ENCODE data around the gene GDF9.
"Not testable (repeated sequence)": the region's sequence is repeated elsewhere in the genome, so short reads cannot be mapped to it uniquely, and the experiment has no call there.

Gene GDF9

DNA sequence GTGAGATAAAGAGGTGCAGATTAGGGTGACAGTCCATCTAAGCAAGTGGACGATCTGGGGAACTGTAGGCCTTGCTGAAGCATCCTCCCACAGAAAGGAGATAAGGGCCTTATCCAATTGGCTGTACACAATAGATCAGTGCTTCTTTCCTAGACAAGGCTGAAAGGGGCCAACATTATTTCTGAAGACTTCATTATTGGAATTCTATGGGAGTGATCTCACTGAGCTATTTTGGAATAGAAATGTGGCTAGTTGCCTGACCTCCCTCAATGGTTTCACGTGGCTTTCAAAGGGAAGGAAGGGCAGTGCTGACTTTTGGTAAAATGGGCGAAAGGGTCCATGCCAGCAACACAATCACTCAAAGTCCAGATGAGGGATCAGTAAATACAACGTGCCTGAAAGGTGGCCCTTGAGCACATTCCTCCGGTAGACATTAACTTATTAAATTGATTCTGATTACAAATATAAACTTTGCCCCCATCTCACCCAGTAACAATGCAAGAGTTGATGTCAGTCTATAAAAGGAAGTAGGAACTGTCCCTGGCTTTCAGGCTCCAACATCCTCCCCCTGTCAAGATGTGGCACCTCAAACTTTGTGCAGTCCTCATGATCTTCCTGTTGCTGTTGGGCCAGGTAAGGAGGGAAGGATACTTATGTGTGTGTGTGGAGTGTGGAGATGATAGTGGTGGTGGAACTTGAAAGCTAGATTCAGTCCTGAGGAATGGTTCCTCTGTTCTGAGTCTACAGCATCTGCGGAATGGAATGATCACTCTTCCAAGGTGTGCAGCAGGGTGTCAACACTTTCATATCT is 7.1 kb upstream of the GDF9 start, which contains the start of gene LEAP2:
LEAP2 (plus strand) TSS at position 550 of the 811 bp plus-strand sequence; CDS start at position 577, 27 bp downstream.
- DNase-seq (ENCODE audit: low read depth) = no peak

DNA sequence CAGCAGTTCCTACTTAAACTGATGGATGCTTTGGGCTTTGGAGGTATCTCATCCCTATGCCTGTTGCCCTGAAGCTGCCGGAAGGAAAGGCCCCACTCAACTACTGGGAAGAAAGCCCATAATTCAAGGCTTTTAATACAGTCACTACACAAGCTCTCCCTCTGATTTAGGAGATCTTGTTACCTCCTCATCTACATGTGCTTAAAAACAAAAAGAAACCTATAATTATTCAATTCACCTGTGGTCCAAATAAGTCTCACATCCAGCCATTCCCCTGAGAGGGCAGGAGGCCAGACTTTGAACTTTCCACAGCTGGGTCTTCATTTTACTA is 6.5 kb upstream of the GDF9 start:
- DNase-seq (ENCODE audit: low read depth) = no peak

DNA sequence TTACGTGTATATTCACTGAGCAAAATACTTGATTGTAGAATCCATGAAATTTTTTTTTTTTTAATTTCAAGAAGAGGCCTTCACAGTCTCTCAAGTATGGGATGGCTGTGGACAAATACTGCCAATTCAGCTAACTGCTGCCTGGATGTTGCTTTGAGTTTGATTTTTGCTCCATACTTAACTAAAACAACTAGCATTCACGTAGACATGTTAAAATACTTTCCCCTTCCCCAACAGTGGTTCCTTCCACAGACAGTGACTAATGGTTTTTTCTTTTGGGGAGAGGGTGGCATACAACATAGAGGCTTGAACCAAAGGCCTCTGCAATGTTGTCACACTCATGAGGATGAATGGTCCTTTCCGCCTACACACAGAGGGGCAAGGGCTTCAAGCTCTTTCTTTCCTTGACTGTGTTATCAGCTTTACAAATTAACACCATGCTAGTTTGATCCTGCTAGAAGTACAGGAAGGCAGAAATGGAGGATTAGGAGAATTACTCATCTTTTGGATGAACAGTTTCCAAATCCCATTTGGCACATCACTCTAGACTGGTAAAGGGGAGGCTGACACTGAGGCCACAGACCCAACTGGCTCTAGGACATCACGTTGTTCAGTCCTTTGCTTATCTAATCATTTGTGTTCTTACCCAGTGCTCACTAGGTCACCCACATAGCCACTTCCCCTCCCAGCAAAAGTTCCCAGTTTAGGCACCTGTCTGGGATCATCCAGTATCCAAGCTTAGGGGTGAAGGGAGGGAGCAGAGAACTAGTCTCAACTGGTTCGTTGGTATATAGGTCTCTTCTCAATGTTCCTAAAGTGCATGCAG is 5.4 kb upstream of the GDF9 start:
- no peak for DNase-seq (ENCODE audit: low read depth)

DNA sequence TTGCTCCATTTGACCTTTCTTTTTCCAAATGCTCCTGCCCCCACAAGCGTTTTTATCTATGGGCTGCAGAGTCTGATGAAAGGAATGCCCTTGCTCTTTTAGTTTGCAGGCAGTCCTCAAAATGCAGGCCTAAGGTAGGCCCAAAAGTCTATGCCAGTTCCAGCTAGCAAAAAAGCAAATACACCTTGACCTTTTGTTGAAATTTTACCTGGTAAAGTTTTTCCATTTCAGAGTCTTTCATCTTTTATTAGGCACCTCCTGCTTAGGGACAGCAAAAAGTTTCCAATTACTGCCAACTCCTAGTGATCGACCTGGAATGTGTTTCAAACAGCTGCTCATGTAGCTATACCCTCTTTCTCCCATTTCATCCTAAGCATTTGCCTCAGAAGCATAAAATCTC is 4.5 kb upstream of the GDF9 start:
- DNase-seq (ENCODE audit: low read depth) = no peak

DNA sequence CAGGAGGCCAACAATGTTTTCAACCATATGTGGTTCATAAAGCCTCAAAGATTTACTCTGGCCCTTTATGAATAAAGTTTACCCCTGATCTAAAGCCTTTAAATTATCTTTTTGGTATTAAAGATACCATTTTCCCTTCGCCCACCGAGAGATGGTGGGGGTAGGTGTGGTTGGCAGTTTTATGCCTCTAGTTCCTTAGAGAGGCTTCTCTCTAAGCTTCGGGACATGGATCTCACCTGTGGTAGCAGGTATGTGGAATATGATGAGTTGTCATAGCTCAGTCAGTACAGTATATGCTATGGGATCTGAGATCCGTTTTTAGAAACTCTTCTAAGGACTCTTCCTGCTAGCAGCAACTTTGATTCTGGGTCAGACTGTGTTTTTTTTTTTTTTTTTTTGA is 2.5 kb upstream of the GDF9 start:
- no peak for DNase-seq (ENCODE audit: low read depth)

DNA sequence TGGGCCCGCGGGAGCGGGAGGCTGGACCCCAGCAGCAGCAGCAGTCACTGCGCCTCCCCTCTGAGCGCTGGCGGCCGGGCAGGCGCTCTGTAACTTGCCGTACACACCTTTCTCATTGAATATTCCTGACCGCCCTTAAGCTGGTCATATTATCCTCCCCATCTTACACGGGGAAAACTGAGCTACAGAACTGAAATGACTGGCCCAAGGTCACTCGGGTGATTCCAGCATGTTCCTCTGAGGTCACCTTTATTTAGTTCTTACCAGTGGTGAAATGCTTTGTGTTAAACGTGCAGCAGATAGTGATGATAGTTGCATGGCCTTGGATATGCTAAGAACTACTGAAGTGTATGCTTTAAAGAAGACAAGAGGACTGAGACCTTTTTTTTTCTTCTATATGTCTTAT is 780 bp upstream of the GDF9 start:
- no peak for DNase-seq (ENCODE audit: low read depth)

DNA sequence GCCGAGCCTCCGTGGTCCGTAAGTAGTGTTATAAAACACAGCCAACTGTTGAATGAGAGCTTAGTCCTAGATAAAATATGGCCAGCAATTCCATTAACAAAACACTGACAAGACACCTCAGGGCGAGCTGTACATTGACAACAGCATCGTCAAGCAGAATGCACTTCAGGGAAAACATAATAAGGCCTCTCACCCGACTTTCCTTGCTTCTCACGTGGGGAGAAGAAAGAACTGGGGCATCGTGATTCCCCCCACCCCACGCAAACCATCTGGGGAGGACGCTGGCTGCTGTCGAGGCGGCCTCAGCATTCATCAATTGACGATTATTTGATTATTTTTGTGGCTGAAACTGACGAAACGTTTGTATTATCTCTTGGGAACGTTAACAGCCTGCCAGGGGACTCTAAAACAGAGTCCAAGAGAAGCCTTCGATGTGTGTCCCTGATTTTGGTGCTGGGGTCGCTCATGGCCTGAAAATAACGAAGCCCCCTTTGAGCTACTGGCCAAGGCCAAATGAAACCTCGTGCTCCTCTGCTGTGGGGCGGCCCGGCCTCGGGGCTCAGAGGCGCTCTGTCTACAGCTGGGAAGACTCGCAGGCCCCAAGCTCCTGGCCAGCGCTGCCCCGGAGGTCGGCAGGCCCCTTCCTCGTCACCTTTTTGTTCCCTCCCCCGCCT is 464 bp downstream of the GDF9 start:
- DNase-seq (ENCODE audit: low read depth) = no peak

DNA sequence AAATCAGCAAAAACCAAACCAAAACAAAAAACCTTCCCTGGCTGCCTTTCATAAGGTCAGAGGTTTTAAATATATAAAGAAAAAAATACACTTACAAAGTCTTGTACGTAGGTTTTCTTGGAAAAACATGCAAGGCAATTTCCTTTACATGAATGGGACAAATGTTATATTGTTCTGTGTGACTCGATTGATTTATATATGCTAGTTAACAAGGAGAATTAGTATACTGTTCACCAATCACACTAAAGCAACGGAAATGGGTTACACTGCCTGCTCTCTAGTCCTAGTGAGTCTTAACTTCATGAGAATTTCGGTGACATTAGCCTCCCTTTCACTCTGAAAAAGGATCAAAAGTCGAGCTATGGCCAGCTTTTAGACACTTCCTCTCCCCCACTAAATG is 5.5 kb downstream of the GDF9 start:
- DNase-seq (ENCODE audit: low read depth) = no peak

DNA sequence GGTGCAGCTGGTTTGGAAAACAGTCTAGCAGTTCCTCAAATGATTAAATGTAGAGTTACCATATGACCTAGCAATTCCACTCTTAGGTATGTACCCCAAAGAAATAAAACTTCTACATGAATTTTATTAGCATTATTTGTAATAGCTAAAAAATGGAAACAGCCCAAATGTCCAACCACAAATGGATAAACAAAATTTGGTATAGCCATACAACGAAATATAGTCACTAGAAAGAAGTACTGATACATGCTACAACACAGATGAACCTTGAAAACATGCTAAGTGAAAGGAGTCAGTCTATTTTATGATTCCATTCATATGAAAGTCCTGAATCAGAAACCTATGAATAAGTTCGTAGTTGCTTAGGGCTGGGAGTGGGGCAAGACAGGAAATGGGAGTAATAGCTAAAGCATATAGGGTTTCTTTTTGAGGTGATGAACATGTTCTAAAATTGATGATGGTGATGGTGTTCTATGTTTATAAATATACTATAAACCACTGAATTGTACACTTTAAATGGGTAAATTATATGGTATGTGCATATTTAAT is 6.3 kb downstream of the GDF9 start:
- DNase-seq (ENCODE audit: low read depth) = no peak

DNA sequence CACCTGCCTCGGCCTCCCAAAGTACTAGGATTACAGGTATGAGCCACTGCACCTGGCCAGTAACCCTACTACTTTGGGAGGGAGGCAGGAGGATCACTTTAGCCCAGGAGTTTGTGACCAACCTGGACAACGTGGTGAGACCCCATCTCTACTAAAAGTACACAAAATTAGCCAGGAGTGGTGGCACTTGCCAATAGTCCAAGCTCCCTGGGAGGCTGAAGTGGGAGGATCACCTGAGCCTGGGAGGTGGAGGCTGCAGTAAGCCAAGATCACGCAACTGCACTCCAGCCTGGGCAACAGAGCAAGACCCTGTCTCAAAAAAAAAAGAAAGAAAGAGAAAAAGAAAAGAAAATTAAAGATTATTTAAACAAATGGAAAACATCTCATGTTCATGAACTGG is 10.3 kb downstream of the GDF9 start:
- no peak for DNase-seq (ENCODE audit: low read depth)

DNA sequence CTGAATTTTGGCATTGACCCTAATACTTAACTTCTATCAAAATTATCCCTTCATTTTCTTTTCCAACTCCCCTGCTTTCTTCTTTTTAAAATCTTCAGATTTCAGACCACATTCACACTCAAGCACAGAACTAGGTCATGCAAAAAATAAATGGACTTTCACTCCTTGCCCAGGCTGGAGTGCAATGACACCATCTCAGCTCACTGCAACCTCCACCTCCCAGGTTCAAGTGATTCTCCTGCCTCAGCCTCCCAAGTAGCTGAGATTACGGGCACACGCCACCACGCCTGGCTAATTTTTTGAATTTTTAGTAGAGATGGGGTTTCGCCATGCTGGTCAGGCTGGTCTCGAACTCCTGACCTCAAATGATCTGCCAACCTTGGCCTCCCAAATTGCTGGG is 11.3 kb downstream of the GDF9 start:
- not testable (repeated sequence) for DNase-seq (ENCODE audit: low read depth)

DNA sequence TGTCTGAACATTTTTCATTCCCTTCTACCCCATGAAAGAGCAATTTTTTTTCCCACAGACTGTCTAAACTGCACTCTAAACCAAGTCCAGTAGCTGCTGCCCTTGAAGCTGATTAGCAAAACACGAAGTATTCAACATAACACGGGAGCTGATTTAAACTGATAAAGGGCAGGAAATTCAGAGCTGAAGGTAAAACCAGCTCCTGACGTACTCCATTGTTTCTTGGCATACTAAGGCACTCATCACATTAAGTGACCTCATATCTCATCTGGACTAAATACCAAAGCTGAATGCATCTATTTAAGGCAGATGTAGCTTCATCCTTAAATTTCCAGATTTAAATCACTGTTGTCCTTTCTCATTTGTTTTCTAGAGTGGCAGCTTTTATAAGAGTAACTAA is 12.0 kb downstream of the GDF9 start:
- DNase-seq (ENCODE audit: low read depth) = no peak

DNA sequence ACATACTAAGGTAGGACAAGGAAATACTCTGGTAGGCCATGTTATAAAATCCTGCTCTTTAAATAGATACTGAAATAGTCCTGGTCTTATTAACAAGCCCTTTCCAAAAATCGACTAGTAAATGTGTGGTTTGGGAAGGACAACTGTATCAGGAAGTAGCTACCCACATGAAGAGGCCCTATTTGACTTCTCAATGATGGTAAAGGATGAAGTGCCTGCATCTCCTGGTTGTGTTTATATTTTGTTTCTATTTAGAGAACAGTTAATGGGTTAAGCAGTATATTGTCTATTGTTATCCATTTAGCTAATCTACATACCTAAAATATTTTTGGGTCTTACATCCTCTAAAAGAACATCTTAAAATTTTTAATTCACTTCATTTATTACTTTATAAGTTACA is 12.5 kb downstream of the GDF9 start:
- no peak for DNase-seq (ENCODE audit: low read depth)

DNA sequence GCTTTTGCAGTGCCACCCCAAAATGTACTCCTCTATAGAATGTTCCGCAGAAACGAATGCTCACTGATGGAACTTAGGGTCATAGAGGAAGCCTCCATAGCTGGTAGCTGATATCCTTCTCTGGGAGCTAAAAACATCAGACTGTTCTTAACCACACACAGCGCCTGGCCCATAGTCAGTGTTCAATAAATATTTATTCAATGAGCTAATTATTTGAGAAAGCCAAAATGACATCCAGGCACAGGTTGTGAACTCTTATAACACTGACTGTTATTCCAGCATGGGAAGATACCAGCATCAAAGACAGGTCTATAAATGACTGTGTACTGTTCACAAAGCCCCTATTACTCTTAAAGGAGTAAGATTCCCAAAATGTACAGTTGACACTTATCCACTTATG is 12.9 kb downstream of the GDF9 start:
- no peak for DNase-seq (ENCODE audit: low read depth)

DNA sequence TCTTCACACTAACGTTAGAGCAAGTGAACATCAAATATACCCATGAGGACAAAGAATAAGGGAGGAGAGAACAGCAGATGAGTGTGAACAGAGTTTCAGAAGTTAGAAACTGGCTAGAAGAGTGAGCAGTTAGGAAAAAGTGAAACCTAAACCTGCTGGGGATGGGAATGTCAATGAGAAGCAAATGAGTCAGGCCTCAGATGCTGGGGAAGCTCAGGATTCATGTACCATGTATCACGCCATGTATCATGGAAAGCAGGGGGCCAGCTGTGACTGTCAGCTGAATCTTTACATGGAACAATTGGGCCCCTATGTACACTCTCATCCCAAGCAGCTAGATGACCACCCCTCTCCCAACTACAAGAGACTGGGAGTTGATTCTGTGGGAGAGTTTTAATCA is 16.2 kb downstream of the GDF9 start:
- DNase-seq (ENCODE audit: low read depth) = no peak

DNA sequence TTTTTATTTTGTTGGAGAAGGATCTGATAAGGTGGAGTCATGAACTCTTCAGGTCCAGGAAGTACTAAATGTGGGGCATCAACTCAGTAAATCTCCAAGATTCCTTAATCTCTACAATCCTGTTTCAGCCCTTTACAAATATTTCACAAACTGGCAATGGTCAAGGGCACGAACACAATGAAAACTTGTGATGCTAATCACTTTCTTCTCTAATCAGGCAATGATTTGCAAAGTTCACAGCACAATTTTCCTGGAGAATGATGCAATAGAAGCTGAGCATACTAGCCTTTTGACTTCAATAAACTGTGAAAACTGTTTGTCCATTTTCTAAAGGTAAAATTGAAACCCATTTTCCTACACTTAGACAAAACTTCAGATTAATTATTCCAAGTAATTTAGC is 16.9 kb downstream of the GDF9 start:
- no peak for DNase-seq (ENCODE audit: low read depth)

DNA sequence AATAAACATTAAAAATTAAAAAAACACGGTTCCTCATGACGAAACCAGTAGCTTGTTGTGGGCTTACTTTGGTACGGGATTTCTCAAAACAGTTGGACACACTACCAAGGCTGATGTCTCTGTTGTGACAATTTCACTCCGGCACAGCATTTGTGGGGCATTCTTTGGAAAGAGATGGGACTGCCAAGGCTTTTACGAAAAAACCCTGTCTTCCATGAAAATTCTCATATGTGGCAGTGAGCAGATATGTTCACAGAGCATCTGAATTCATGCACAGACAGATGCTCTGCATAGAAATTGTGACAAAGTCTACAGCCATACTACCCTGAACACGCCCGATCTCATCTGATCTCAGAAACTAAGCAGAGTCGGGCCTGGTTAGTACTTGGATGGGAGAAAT is 18.0 kb downstream of the GDF9 start:
- DNase-seq (ENCODE audit: low read depth) = no peak

DNA sequence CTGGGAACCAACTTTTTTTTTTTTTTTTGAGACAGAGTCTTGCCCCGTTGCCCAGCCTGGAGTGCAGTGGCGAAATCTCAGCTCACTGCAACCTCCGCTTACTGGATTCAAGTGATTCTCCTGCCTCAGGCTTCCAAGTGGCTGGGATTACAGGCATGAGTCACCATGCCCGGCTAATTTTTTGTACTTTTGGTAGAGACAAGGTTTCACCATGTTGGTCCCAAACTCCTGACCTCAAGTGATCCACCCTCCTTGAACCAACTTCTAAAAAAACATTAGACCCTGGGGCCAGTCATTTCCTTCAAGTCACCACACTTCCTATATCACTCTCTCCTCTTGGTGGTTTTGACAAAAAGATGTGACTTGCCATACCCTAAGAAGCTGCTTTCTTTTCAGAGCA is 25.0 kb downstream of the GDF9 start:
- no peak for DNase-seq (ENCODE audit: low read depth)

DNA sequence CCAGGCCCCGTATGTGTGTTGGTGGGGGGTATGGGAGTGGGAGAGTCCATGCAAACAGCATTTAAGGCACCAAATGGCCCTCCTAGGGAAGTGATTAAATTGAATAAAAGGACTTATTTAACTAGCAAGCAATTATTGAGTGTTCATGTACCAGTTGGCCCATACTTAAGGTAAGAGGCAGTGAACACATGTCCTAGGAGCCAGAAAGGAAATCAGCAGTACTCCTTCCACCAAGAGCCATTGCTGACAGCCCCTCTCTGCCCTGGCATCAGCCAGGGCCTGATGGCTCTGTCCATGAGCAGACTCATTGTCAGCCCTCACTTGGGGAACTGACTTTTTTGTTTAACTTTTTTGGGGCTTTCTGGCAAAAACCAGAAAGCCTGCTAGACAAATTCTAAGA is 25.4 kb downstream of the GDF9 start:
- no peak for DNase-seq (ENCODE audit: low read depth)

DNA sequence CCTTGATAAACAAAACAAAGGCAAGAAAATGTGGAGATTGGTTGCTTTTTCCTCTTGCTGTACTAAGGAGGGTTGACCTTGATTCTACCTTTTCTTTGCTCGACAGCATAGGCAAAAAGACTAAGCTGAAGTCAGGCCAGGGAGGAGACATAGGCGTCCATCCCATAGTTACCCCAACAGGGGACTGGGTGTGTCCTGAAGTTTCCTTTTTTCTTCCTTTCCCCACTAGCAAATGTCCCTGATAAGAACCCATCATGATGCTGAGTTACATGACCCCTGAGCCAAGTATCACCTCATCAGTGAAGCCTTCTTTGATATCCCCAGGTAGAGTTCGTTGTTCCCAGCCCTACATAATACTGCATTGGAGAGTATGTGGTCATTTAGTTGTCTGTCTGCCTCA is 26.0 kb downstream of the GDF9 start:
- no peak for DNase-seq (ENCODE audit: low read depth)

DNA sequence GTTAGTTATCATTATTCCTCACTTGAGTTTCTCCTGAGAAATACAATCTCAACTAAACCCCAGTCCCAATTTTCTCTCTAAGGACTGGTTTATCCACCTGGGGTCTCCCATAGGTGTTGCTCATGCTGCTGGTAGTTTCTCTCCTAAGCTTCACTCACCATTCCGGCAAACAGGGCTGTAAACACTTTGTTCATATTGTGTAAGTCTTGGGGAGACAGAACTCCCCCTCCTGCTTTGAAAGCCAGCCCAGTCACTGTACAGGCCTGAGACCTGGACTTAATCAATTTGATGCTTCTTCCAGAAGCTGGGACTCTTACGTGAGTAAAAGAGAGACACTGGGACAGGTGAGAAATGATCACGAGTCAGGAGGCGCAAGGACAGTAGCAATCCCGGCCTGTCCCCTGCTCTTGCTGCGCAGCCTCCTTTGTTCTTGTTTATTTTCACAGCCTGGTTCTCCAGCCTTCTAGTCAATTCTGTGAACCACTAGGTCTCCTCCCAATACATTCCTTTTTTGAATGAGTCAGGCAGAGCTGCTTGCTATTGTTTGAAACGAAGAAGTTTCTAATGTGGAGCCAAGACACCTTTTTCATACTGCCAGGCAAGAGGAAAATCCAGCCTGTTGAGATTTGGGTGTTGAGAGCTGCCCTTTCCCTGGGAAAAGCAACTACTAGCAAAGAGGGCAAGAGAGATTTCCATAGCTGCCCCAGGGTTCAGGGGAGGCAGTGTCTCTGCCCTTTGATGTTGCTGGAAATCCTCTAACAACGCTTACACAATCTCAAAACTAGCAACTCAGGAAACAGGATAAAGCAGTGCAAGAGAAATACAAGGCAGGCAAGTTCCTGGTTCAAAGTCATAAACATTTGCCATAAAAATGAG is 26.6 kb downstream of the GDF9 start:
- DNase-seq (ENCODE audit: low read depth) = no peak

All from CMK (cell line).